GM10847 (cell line): ENCODE measurements around the gene CLEC2L.

Experiments used
- POLR2A ChIP-seq: IDR thresholded peaks from 2 replicates; pipeline ENCODE4 v1.6.1; 2011; ENCODE audit not compliant: insufficient read length; ENCODE audit errors: extremely low read depth

Gene CLEC2L

DNA sequence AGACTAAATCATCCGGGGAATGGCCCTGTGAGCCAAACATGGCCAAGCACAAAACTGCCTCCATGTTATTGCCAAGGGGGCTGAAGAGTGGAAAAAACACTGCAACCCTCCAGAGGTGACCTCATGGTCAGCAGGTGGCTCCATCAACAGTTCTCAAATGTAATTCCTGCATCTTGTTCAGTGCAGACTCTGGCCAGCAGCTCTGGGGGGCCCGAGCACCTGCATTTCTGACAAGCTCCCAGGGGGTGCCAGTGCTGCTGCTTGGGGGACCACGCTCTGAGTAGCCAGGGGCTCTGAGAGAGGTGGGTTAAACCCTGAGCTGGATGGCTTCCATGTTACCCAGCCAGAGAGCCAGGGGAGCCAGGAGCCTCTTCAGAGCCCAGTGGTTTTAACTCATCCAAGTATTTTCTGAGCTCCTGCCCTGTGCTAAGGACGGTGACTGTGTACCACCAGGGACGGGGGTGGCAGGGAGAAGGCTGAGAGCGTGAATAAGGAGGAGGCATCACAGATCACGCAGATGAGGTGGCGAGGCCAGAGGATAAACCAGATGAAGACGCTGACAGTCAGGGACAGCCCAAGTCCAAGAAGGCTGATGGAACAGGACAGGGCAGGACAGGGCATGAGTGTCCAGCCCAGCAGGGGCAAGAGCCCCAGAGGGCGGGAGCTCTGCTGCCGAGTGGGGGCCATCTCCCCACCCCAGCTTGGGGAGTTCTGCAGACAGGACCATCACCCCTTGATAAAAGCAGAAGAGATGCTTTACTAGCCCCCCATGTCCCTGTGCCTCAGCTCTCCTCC, 52.9 kb downstream of the CLEC2L start:
- no peak for TF ChIP-seq POLR2A

DNA sequence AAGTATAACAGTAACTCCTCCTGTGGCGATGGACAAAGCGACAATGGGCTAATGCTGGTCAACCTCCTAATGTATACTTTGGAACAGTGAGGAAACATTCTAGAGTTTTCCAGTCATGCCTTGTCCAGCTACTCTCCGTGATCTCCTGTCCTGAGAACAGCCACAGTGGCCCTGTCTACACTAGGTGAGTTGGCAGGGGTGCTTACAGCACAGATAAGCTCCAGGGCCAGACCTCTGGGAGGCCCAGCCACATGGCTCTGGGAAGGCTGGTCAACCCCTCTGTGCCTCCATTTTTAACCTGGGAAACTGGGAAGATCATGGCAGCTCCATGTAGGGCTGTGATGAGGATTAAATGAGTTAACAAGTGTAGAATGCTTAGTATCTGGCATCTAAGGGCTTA, 57.0 kb downstream of the CLEC2L start:
- no peak for TF ChIP-seq POLR2A

- no peak for TF ChIP-seq POLR2A
These were observed 58.7 kb downstream of the CLEC2L start for GRCh38 chr7:139582130-139582650.

GRCh38 chr7:139582671-139583155, 59.2 kb downstream of the CLEC2L start:
- TF ChIP-seq POLR2A = no peak

GRCh38 chr7:139583826-139584553, 60.5 kb downstream of the CLEC2L start:
- TF ChIP-seq POLR2A = no peak

DNA sequence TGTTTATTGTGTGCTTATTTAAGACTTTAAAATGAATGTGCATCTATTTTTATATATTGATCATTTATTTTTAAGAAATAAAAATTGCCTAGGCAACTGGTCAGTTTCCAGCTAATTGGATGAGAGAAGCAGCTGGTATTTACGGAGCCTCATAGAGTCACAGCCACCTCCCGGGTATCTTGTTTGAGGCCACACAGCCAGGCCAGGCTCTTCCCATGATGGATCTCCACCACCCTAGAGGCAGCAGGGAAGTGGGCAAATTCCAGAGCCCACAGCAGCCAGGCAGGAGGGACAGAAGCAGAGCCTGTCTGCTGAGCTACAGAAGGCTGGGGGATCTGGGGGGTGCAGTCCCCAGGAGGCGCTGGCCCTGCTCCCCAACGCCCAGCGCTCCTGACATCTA, 61.6 kb downstream of the CLEC2L start:
- TF ChIP-seq POLR2A = no peak

GRCh38 chr7:139586286-139586685, 62.8 kb downstream of the CLEC2L start:
- no peak for TF ChIP-seq POLR2A

GRCh38 chr7:139587535-139587934, 64.0 kb downstream of the CLEC2L start:
- TF ChIP-seq POLR2A = no peak

DNA sequence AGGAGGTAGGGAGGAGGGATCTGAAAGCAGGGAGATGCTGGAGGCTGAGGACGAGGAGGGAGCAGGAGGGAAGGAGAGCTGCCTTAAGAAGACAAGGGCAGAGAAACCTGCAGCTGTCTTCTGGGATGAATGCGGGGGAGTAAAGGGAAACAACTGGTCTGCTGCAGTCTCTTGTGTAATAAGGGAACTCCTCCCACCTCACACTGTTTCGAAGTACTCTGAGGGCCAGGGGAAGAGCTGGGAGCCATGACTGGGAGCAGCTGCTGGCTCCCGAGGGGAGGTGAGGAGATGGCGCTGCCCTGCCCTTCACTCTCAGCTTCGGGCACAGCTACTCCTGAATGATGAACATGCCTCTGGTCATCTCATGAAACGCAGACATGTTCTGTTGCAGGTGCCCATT, 65.1 kb downstream of the CLEC2L start:
- TF ChIP-seq POLR2A = no peak

DNA sequence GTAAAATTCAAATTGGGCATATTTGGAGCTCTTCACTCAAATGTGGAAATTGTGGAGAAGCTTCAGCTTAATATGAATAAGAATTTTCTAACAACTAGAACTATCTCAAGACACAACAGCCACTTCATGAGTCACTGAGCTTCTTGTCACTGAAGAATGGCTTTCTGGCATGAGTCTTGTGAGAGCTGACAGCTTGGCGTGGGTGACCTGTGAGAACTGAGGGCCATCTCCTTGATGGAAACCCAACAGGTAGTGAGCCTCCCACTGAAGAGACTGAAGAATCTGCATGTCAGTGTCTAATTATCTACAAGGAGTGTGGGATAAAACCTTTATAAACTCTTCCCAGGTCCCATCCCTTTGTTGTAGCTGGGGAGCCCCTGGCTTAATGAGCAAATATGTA, 66.0 kb downstream of the CLEC2L start:
- TF ChIP-seq POLR2A = no peak

GRCh38 chr7:139591550-139592195, 68.2 kb downstream of the CLEC2L start:
- TF ChIP-seq POLR2A = no peak

GRCh38 chr7:139592801-139593461, 69.4 kb downstream of the CLEC2L start:
- TF ChIP-seq POLR2A = no peak

DNA sequence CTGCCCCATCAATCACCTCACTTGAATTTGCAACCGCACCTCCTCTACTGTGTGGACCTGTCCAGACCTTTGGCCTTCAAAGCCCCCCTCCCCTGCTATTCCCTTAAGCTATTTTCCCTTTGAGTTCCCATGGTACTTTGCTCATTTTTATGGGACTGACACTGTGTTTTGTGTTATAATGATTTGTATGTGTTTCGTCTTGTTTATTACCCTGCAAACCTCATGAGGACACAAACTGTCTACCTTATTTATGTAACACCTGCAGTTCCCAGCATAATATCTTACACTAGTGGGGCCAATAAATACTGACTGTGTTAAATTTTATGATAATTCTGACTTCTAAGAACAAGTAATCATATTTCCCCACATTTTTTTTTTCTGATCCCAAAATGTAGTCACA, 70.6 kb downstream of the CLEC2L start:
- TF ChIP-seq POLR2A = no peak
